ENCODE measurements around the gene MRPS30.
"Not testable (repeated sequence)": the region's sequence is repeated elsewhere in the genome, so short reads cannot be mapped to it uniquely, and the experiment has no call there.

The MRPS30 gene

DNA sequence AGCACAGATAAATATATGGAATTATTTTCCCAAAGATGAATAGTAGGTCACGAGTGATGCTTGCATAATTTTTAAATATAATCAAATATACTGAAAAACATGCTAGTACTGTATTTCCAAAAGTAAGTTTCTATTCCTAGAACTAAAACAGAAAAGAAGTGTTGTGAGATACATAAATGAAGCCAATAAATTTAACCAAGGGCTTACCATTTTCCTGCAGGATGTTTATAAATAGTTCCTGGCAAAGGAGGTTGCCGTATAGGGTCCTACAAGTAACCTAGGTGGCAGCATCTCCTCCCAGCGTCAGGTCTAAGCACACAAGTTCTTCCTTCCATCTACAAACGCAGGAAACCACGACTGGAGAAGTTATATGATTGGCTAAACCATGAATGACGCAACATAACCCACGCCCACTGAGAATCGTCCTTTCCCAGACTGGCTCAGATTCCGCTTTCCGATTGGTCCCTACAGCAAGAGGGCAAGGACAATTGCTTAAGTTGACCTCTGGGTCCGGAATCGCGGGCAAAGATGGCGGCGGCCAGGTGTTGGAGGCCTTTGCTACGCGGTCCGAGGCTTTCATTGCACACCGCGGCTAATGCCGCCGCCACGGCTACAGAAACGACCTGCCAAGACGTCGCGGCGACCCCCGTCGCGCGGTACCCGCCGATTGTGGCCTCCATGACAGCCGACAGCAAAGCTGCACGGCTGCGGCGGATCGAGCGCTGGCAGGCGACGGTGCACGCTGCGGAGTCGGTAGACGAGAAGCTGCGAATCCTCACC, at the start of gene MRPS30:
Gene MRPS30, plus strand, starts transcription at position 513 of the 780 bp plus-strand sequence. Its CDS starts 16 bp downstream, at position 529.
- H3K4me1 ChIP-seq (ENCODE audit: insufficient read depth, low read length) = peaks cover 21% of the 10 kb centered on the region
- H3K9me3 ChIP-seq (ENCODE audit: low read length) = no peaks in the 10 kb centered on the region
- H3K36me3 ChIP-seq (ENCODE audit: insufficient read depth, low read length) = peaks cover 29% of the 10 kb centered on the region
- H3K27me3 ChIP-seq (ENCODE audit: insufficient read depth, low read length) = no peaks in the 10 kb centered on the region
- peak within 1 kb of the TSS; percentile 69 for H3K4me3 ChIP-seq (ENCODE audit: low read length)
- peak within 1 kb of the TSS; percentile 65 for H2AFZ ChIP-seq (ENCODE audit: low read depth, low read length)

DNA sequence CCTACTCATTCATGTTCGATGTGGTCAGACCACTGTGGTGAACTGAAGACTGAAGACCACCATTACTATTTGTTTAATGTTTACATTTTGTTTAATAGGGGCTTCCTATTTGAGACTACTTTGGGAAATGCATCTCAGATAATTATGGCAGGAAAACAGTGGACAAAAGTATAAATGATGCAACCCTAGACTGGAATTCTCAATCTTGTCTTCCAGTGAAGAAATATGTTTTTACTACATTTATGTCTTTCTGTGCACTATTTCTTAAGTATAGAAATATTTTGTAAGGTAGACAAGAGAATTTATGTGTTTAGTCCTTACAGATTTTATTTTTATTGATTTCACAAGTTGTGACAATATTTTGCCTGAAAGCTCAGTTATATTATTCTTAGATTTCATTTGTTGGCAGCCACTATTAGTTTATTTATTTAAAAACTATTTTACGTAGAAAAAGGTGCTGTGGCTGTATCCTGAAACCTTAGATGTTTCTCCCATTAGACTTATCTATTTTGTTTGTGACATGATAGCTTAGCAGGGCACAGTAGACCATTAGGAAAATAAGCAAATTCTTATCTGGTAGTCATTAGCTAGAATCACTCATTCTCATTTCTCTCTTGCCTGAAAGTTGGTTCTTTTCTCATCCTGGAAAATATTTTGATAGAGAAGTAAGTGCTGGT, 39.4 kb upstream of the MRPS30 start:
- Histone ChIP-seq H3K4me1 (ENCODE audit: insufficient read depth, low read length) (no peaks in the 10 kb centered on the region), H3K4me3 (ENCODE audit: low read length) (no peak overlapping the region), H2AFZ (ENCODE audit: low read depth, low read length) (no peak overlapping the region), H3K27me3 (ENCODE audit: insufficient read depth, low read length) (no peaks in the 10 kb centered on the region), H3K9me3 (ENCODE audit: low read length) (no peaks in the 10 kb centered on the region), H3K36me3 (ENCODE audit: insufficient read depth, low read length) (no peaks in the 10 kb centered on the region)

DNA sequence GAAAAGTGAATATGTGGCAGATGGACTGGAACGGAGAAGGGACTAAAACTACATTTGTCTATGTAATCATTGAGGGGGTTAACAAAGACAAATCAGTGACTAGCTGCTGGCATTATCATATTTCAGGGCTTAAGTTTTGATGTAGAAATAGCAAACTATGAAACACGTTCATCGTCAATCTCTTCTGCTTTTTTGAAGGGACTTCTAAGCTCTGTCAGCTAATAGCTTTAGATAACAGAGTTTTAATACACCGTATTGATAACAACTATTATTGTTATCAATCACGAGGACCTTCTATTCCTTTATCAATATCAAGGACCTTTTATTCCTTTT, 38.9 kb upstream of the MRPS30 start:
- Histone ChIP-seq H2AFZ (ENCODE audit: low read depth, low read length) (no peak overlapping the region), H3K4me3 (ENCODE audit: low read length) (no peak overlapping the region), H3K4me1 (ENCODE audit: insufficient read depth, low read length) (no peaks in the 10 kb centered on the region)

DNA sequence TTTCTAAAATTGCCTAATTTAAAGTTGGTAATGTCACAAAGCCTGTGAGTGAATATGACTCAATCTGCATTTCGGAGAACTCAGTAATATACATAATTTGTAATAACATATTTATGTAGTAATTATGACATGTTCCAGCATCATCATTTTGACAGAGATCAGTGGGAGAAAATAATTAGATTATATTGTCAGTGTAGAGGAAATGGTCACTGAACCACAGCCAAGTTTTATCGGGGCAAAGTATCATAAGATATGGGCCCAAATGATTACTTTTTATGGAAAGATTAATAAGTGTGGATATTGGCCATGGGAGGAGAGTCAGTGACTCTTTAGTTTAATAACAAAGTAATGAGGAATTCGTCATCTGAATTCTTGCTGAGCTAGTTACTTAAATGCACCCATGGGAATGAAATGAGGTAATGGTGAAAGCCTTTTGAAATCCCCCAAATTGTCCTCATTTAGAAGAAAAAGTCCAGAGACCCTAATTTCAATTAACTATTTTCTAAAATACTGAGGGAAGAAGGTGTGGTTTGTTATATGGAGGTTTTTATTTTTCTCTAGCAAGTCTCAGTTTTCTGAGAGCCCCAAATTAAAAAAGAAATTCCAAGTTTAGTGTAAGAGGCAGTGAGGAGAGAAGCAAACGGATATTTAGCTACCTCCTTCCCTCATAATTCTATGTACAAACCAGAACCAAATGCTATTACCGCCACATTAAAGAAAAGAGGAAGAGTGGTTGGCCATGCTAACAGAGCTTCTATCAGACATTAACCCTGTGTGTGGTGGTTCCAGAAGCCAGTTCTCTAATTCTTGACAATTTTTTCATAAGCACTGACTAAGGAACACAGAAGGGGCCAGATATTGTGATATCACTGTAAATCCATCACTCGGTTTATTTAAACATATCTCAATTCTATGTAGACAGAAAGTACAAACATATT, 37.7 kb upstream of the MRPS30 start:
- Histone ChIP-seq H3K4me1 (ENCODE audit: insufficient read depth, low read length) (no peaks in the 10 kb centered on the region), H3K4me3 (ENCODE audit: low read length) (no peak overlapping the region), H3K27me3 (ENCODE audit: insufficient read depth, low read length) (no peaks in the 10 kb centered on the region), H3K36me3 (ENCODE audit: insufficient read depth, low read length) (no peaks in the 10 kb centered on the region), H2AFZ (ENCODE audit: low read depth, low read length) (no peak overlapping the region), H3K9me3 (ENCODE audit: low read length) (no peaks in the 10 kb centered on the region)

More for the DNA sequence above, 38.9 kb upstream of the MRPS30 start:
- H3K36me3 ChIP-seq (ENCODE audit: insufficient read depth, low read length) = no peaks in the 10 kb centered on the region
- H3K9me3 ChIP-seq (ENCODE audit: low read length) = no peaks in the 10 kb centered on the region
- H3K27me3 ChIP-seq (ENCODE audit: insufficient read depth, low read length) = no peaks in the 10 kb centered on the region

DNA sequence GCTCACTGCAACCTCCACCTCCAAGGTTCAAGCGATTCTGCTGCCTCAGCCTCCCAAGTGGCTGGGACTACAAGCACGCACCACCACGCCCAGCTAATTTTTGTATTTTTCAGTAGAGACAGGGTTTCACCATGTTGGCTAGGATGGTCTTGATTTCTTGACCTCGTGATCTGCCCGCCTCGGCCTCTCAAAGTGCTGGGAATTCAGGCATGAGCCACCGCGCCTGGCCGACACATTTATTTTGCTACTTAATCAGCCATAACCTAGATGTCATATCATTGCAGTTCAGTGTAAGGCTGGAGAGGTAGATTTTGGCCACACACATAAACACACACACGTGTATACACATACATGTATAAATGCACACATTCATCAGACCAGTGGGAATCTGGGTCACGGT, 36.4 kb upstream of the MRPS30 start:
- H3K4me3 ChIP-seq (ENCODE audit: low read length); H2AFZ ChIP-seq (ENCODE audit: low read depth, low read length); H3K4me1 ChIP-seq (ENCODE audit: insufficient read depth, low read length); H3K27me3 ChIP-seq (ENCODE audit: insufficient read depth, low read length); H3K9me3 ChIP-seq (ENCODE audit: low read length); H3K36me3 ChIP-seq (ENCODE audit: insufficient read depth, low read length): not testable (repeated sequence)

DNA sequence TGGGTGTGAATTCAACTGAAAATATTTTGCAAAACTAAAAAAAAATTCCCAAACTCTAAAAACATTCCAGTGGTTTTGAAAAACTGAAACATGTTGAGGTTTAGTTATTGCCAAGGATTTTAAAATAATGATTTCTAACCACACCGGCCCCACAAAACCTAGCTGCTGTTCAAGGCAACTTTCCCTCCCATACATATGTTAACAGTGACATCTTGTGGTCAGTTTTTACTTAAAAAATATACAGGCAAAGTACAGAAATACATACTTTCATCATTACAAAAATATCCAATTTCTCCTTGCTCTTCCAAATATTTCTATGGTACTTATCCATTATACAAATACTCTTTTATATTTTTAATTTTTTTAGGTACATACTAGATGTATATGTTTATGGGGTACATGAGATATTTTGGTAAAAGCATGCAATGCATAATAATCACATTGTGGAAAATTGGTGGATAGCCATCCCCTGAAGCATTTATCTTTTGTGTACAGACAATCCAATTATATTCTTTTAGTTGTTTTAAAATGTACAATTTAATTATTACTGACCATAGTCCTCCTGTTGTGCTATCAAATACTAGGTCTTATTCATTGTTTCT, 34.4 kb upstream of the MRPS30 start:
- H3K27me3 ChIP-seq (ENCODE audit: insufficient read depth, low read length) = no peaks in the 10 kb centered on the region
- H3K36me3 ChIP-seq (ENCODE audit: insufficient read depth, low read length) = no peaks in the 10 kb centered on the region
- no peak overlapping the region for H2AFZ ChIP-seq (ENCODE audit: low read depth, low read length)
- H3K9me3 ChIP-seq (ENCODE audit: low read length) = no peaks in the 10 kb centered on the region
- no peaks in the 10 kb centered on the region for H3K4me1 ChIP-seq (ENCODE audit: insufficient read depth, low read length)
- no peak overlapping the region for H3K4me3 ChIP-seq (ENCODE audit: low read length)

DNA sequence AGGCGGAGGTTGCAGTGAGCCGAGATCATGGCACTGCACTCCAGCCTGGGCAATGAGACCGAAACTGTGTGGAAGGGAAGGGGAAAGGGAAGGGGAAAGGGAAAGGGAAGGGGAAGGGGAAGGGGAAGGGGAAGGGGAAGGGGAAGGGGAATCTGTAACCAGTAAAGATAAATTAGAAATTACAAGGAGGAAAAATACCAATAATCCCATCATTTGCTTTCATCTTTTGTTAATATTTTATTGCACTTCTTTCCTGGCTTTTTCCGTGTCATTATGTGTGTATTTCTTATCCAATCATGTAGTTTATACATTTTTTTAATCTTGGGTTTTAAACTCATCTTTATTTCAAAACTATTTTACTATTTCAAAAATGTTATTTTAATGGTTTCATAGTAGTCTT, 29.6 kb upstream of the MRPS30 start:
- Histone ChIP-seq H3K27me3 (ENCODE audit: insufficient read depth, low read length) (no peaks in the 10 kb centered on the region), H3K9me3 (ENCODE audit: low read length) (peaks cover 2% of the 10 kb centered on the region), H3K4me3 (ENCODE audit: low read length) (no peak overlapping the region), H3K36me3 (ENCODE audit: insufficient read depth, low read length) (no peaks in the 10 kb centered on the region), H3K4me1 (ENCODE audit: insufficient read depth, low read length) (no peaks in the 10 kb centered on the region), H2AFZ (ENCODE audit: low read depth, low read length) (no peak overlapping the region)

DNA sequence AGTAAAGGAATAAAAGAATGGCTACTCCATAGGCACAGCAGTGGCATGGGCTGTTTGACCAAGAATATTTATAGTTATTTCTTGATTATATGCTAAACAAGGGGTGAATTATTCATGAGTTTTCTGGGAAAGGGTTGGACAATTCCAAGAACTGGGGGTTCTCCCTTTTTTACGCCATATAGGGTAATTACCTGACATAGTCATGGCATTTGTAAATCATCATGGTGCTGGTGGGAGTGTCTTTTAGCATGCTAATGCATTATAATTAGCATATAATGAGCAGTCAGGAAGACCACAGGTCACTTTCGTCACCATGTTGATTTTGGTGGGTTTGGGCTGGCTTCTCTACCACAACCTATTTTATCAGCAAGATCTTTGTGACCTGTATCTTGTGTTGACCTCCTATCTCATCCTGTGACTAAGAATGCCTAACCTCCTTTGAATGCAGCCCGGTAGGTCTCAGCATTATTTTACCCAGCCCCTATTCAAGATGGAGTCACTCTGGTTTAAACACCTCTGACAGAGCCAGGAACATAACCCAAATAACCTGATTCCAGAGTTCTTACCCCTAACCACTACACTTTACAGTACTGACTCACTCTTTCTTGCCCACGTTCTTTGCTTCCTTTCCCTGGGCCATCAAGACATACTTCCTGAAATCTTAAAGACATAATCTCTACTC, 25.0 kb upstream of the MRPS30 start:
- Histone ChIP-seq H2AFZ (ENCODE audit: low read depth, low read length) (no peak overlapping the region), H3K27me3 (ENCODE audit: insufficient read depth, low read length) (no peaks in the 10 kb centered on the region), H3K4me3 (ENCODE audit: low read length) (no peak overlapping the region), H3K4me1 (ENCODE audit: insufficient read depth, low read length) (no peaks in the 10 kb centered on the region), H3K9me3 (ENCODE audit: low read length) (peaks cover 2% of the 10 kb centered on the region), H3K36me3 (ENCODE audit: insufficient read depth, low read length) (no peaks in the 10 kb centered on the region)

DNA sequence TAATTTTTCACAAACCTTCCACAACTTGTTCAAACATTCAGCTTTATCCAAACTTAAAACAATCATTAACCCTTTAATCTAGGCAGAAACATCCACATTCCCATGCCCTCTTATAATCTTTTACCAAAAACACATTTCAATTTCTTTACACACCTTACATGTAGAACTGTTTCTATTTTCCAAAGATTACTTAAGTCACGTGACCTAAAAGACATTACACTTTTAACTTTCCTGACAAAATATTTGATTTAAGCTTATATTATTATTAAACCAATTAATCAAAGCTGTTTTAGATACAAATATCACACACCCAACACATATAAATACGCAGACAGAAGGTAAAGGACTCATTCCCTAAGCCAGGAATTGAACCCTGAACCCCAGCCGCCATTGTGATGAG, 21.0 kb upstream of the MRPS30 start:
- Histone ChIP-seq H3K4me3 (ENCODE audit: low read length) (no peak overlapping the region), H3K9me3 (ENCODE audit: low read length) (peaks cover 2% of the 10 kb centered on the region), H3K4me1 (ENCODE audit: insufficient read depth, low read length) (no peaks in the 10 kb centered on the region), H3K27me3 (ENCODE audit: insufficient read depth, low read length) (no peaks in the 10 kb centered on the region), H3K36me3 (ENCODE audit: insufficient read depth, low read length) (no peaks in the 10 kb centered on the region), H2AFZ (ENCODE audit: low read depth, low read length) (no peak overlapping the region)

DNA sequence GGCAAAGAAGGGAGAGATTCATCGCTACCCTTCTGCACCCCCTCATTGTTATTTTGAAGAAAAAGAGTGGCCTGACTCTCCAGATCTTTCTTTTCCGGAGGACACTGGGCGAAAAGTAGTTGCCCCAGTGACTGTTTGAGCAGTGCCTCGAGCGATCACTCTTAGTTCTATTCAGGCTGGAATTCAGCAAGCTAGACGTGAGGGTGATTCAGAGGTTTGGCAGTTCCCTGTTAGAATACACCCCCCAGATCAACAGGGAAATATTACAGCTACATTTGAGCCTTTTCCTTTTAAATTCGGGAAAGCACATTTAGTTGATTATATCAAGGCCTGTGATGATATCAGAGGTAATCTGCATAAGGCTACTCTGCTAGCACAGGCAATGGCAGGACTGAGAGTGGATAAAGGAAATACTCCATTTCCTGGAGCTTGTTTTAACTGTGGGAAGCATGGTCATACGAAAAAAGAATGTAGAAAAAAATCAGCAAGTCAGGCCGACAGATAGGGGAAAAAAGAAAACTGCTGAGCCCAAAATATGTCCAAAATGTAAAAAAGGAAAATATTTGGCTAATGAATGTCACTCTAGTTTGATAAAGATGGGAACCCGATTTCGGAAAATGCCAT, 19.3 kb upstream of the MRPS30 start:
- not testable (repeated sequence) for H3K27me3 ChIP-seq (ENCODE audit: insufficient read depth, low read length); H3K4me1 ChIP-seq (ENCODE audit: insufficient read depth, low read length); H3K36me3 ChIP-seq (ENCODE audit: insufficient read depth, low read length); H3K4me3 ChIP-seq (ENCODE audit: low read length); H2AFZ ChIP-seq (ENCODE audit: low read depth, low read length)
- H3K9me3 ChIP-seq (ENCODE audit: low read length) = peaks cover 15% of the 10 kb centered on the region

DNA sequence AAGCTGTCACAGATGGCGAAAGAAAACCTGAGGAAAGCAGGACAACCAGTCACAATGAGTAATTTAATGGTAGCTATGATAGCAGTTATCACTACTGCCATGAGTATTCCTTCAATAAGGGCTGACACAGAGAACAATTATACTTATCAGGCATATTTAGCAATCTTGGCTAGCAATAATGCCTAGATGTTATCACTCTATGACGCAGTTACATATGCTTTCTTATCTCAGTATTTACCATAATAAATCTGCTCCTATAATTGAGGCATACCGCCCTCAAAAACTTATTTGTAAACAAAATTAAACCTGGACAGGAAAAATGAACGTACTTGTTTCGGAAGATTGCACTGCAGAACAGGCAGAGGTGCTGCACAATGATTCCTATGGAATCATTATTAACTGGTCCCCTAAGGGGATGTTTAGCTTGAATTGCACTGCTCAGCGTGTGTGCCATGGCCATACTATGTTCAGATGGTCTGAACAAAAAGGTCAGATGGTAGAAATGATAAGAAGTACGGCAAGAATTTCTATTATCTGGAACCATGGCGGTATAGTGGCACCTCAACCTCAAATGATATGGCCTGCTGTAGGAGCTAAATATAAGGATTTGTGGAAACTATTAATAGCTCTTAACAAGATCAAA, 16.6 kb upstream of the MRPS30 start:
- peaks cover 17% of the 10 kb centered on the region for H3K9me3 ChIP-seq (ENCODE audit: low read length)
- not testable (repeated sequence) for H3K4me3 ChIP-seq (ENCODE audit: low read length); H3K27me3 ChIP-seq (ENCODE audit: insufficient read depth, low read length); H3K36me3 ChIP-seq (ENCODE audit: insufficient read depth, low read length); H3K4me1 ChIP-seq (ENCODE audit: insufficient read depth, low read length); H2AFZ ChIP-seq (ENCODE audit: low read depth, low read length)

DNA sequence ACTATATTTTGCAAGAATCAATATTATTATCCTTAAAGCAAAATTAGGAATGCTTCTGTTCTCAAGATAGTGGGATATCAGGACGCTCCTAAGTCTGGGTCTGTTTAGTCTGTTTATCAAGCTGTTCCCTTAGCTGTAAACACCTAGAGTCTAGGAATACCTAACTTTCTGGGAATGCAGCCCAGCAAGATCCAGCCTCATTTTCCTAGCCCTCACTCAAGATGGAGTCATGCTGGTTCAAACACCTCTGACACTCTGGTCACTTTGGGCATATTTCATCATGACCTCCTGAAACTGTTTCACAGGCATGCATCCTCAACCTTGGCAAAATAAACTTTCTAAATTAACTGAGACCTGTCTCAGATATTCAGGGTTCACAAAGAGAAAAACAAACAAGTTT, 14.4 kb upstream of the MRPS30 start:
- Histone ChIP-seq H3K27me3 (ENCODE audit: insufficient read depth, low read length) (no peaks in the 10 kb centered on the region), H3K4me1 (ENCODE audit: insufficient read depth, low read length) (no peaks in the 10 kb centered on the region), H2AFZ (ENCODE audit: low read depth, low read length) (no peak overlapping the region), H3K4me3 (ENCODE audit: low read length) (no peak overlapping the region), H3K9me3 (ENCODE audit: low read length) (peaks cover 20% of the 10 kb centered on the region), H3K36me3 (ENCODE audit: insufficient read depth, low read length) (no peaks in the 10 kb centered on the region)

Measured in neuron (in vitro differentiated cells).